H9 (cell line): ENCODE results near the gene CHM. TPM values are rescaled to one million over a fixed set of nuclear protein-coding genes. Genes with fewer than 3 reads are reported as not detected.

Experiments used
- DNase-seq: peaks from one replicate; pipeline ENCODE4 v3.0.0-alpha.2; 2017
- H2AFZ ChIP-seq: one replicate; pipeline ENCODE4 v1.6.1; 2013; ENCODE audit warnings: mild to moderate bottlenecking, low read length, control low read depth, moderate library complexity
- H2AK5ac ChIP-seq: 2 replicates; pipeline ENCODE4 v1.6.1; 2013; ENCODE audit warnings: low read length, control low read depth, mixed read lengths; ENCODE audit not compliant: insufficient read length
- H2BK120ac ChIP-seq: one replicate; pipeline ENCODE4 v1.6.1; 2013; ENCODE audit warnings: low read depth, mild to moderate bottlenecking, low read length, control low read depth, inconsistent platforms; ENCODE audit not compliant: poor library complexity, severe bottlenecking
- H2BK12ac ChIP-seq: 2 replicates; pipeline ENCODE4 v1.6.1; 2013; ENCODE audit warnings: low read length, control low read depth, mixed read lengths, low read depth; ENCODE audit not compliant: insufficient read length
- H2BK15ac ChIP-seq: 2 replicates; pipeline ENCODE4 v1.6.1; 2013; ENCODE audit warnings: low read depth, low read length, control low read depth
- H2BK20ac ChIP-seq: one replicate; pipeline ENCODE4 v1.6.1; 2013; ENCODE audit warnings: low read depth, mild to moderate bottlenecking, low read length, control low read depth, inconsistent platforms; ENCODE audit not compliant: poor library complexity, severe bottlenecking
- H2BK5ac ChIP-seq: 2 replicates; pipeline ENCODE4 v1.6.1; 2013; ENCODE audit warnings: low read length, control low read depth, mixed read lengths; ENCODE audit not compliant: insufficient read length
- H3K14ac ChIP-seq: 2 replicates; pipeline ENCODE4 v1.6.1; 2013; ENCODE audit warnings: low read length, control low read depth; ENCODE audit not compliant: insufficient read depth
- H3K18ac ChIP-seq: 2 replicates; pipeline ENCODE4 v1.6.1; 2013; ENCODE audit warnings: low read depth, mild to moderate bottlenecking, mixed read lengths, low read length, control low read depth; ENCODE audit not compliant: insufficient read length
- H3K23ac ChIP-seq: 2 replicates; pipeline ENCODE4 v1.6.1; 2013; ENCODE audit warnings: low read length, control low read depth, mixed read lengths, low read depth; ENCODE audit not compliant: insufficient read length
- H3K23me2 ChIP-seq: 2 replicates; pipeline ENCODE4 v1.6.1; 2013; ENCODE audit warnings: low read depth, mild to moderate bottlenecking, mixed read lengths, low read length, control low read depth; ENCODE audit not compliant: insufficient read length, poor library complexity, severe bottlenecking
- H3K27ac ChIP-seq: 2 replicates; pipeline ENCODE4 v1.5.1; 2013; ENCODE audit warnings: low read length, control low read depth, mixed read lengths, low read depth; ENCODE audit not compliant: insufficient read length
- H3K27me3 ChIP-seq: 2 replicates; pipeline ENCODE4 v1.6.1; 2013; ENCODE audit warnings: low read length, control low read depth, inconsistent platforms; ENCODE audit not compliant: insufficient read depth
- H3K4ac ChIP-seq: 2 replicates; pipeline ENCODE4 v1.6.1; 2013; ENCODE audit warnings: low read depth, mild to moderate bottlenecking, control low read depth, inconsistent platforms, low read length, moderate library complexity
- H3K4me1 ChIP-seq: 2 replicates; pipeline ENCODE4 v1.6.1; 2013; ENCODE audit warnings: low read length, control low read depth, inconsistent platforms; ENCODE audit not compliant: insufficient read depth
- H3K4me2 ChIP-seq: 2 replicates; pipeline ENCODE4 v1.6.1; 2013; ENCODE audit warnings: low read length, control low read depth, mixed read lengths; ENCODE audit not compliant: insufficient read length, insufficient read depth
- H3K56ac ChIP-seq: 2 replicates; pipeline ENCODE4 v1.6.1; 2013; ENCODE audit warnings: low read depth, mild to moderate bottlenecking, mixed read lengths, low read length, control low read depth; ENCODE audit not compliant: insufficient read length
- H3K79me1 ChIP-seq: 2 replicates; pipeline ENCODE4 v1.6.1; 2013; ENCODE audit warnings: low read depth, mild to moderate bottlenecking, moderate library complexity, low read length, control low read depth, inconsistent platforms; ENCODE audit not compliant: insufficient read depth, poor library complexity, severe bottlenecking
- H3K79me2 ChIP-seq: 2 replicates; pipeline ENCODE4 v1.6.1; 2013; ENCODE audit warnings: low read length, control low read depth, inconsistent platforms; ENCODE audit not compliant: insufficient read depth
- H3K9ac ChIP-seq: 2 replicates; pipeline ENCODE4 v1.6.1; 2013; ENCODE audit warnings: low read length, control low read depth, mixed read lengths; ENCODE audit not compliant: insufficient read length; ENCODE audit errors: extremely low read depth
- H3K9me3 ChIP-seq: one replicate; pipeline ENCODE4 v1.6.1; 2013; ENCODE audit warnings: low read depth, low read length, inconsistent platforms; ENCODE audit not compliant: control insufficient read depth
- H3T11ph ChIP-seq: one replicate; pipeline ENCODE4 v1.6.1; 2013; ENCODE audit warnings: mild to moderate bottlenecking, low read length, control low read depth, inconsistent platforms
- H4K20me1 ChIP-seq: one replicate; pipeline ENCODE4 v1.6.1; 2013; ENCODE audit not compliant: control insufficient read depth, insufficient read length, insufficient read depth
- H4K5ac ChIP-seq: 2 replicates; pipeline ENCODE4 v1.6.1; 2013; ENCODE audit warnings: low read depth, mild to moderate bottlenecking, mixed read lengths, low read length, control low read depth; ENCODE audit not compliant: insufficient read length
- H4K8ac ChIP-seq: replicated peaks from 2 replicates; pipeline ENCODE4 v1.6.1; 2013; ENCODE audit warnings: low read length, control low read depth, mixed read lengths, low read depth; ENCODE audit not compliant: insufficient read length
- H4K91ac ChIP-seq: 2 replicates; pipeline ENCODE4 v1.6.1; 2013; ENCODE audit warnings: low read depth, mild to moderate bottlenecking, moderate library complexity, mixed read lengths, low read length, control low read depth; ENCODE audit not compliant: insufficient read length
- H3K27ac Mint-ChIP-seq, 3 experiments: 2 replicates in 2 of 3; 3 replicates in 1 of 3; pipeline ENCODE4 v1.8.0; 2020 to 2021; ENCODE audit warnings: mixed read lengths in 3 of 3, mild to moderate bottlenecking in 1 of 3, moderate library complexity in 1 of 3
- H3K27me3 Mint-ChIP-seq: 2 replicates; pipeline ENCODE4 v1.8.0; 2021; ENCODE audit warnings: low read depth, mild to moderate bottlenecking, moderate library complexity, mixed read lengths
- H3K36me3 Mint-ChIP-seq, 3 experiments: 2 replicates in 2 of 3; 3 replicates in 1 of 3; pipeline ENCODE4 v1.8.0; 2020 to 2021; ENCODE audit warnings: low read depth in 3 of 3, mixed read lengths in 3 of 3; ENCODE audit not compliant: insufficient read depth in 1 of 3
- H3K4me1 Mint-ChIP-seq, 2 experiments: 2 replicates each; pipeline ENCODE4 v1.8.0; 2020; ENCODE audit warnings: mixed read lengths in 2 of 2
- H3K4me3 Mint-ChIP-seq, 2 experiments: 2 replicates in 1 of 2; 3 replicates in 1 of 2; pipeline ENCODE4 v1.8.0; 2020 to 2021; ENCODE audit warnings: mild to moderate bottlenecking in 2 of 2, mixed read lengths in 2 of 2, moderate library complexity in 1 of 2
- H3K9me3 Mint-ChIP-seq, 2 experiments: 2 replicates in 1 of 2; 3 replicates in 1 of 2; pipeline ENCODE4 v1.8.0; 2020; ENCODE audit warnings: mild to moderate bottlenecking in 2 of 2, mixed read lengths in 2 of 2, moderate library complexity in 1 of 2
- WGBS: extraction: QIAGEN DNeasy Blood & Tissue Kit; methylation state at CpG from one replicate; pipeline ENCODE4 v1.1.7; 2013; ENCODE audit warnings: missing lambda C conversion rate, low lambda C conversion rate, mixed read lengths; ENCODE audit not compliant: insufficient read length; ENCODE audit errors: extremely low coverage; 5-methylcytosine and 5-hydroxymethylcytosine counted together
- total RNA-seq: library from RNA; stranded (reverse); gene quantifications from 2 replicates; pipeline ENCODE4 v1.2.1, GENCODE V29; 2021
- TF ChIP-seq, protein P1 (sequence below): fragments of 200-600 bp; sonication (generic); conservative IDR thresholded peaks from 3 replicates; pipeline ENCODE4 v1.8.0; 2021; ENCODE audit warnings: antibody characterized with exemption, mild to moderate bottlenecking

CHM gene
- total RNA-seq, 1 experiment from 2014 or later, result 28.4 TPM

DNA sequence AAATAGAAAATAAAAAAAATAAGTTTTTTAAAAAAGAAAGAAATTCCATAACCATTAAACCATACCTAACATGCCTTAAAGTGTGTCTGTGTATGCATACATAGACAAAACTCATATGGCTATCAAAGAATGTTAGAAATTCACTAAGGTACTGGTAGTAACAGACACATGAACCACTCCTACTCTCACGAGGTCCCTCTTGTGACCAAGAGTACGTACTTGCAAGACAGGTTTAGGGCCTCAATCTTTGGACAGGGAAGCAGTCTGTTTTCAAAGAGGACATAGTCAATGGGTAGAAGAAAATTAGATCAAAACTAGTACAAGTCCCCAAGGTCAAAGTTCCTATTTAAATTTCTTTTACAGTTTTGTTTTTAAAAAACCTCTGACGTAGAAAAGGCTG lies 117.3 kb downstream of the CHM start:
- H4K8ac ChIP-seq, result no peak overlapping the region
- H4K20me1 ChIP-seq, result no peaks in the 10 kb centered on the region
- no peak overlapping the region for H2BK5ac ChIP-seq
- no peak overlapping the region for H2BK15ac ChIP-seq
- H3K27me3 ChIP-seq, result no peaks in the 10 kb centered on the region
- no peak overlapping the region for H3K27ac ChIP-seq
- no peak overlapping the region for H3T11ph ChIP-seq
- H3K23ac ChIP-seq, result no peak overlapping the region
- no peak overlapping the region for H4K5ac ChIP-seq
- no peak overlapping the region for H2BK12ac ChIP-seq
- no peak overlapping the region for H2AFZ ChIP-seq
- DNase-seq, result no peak
- no CpG with 5 or more reads among the region's 3 CpGs for WGBS
- no peak overlapping the region for H3K4me2 ChIP-seq
- Mint-ChIP-seq H3K36me3 (peaks cover 7 to 8% (median 8%) of the 10 kb centered on the region in 3 experiments; a peak in 6 of 7 replicates), H3K27me3 (no peaks in the 10 kb centered on the region), H3K4me3 (no peak overlapping the region), H3K27ac (no peak overlapping the region), H3K4me1 (peaks cover 13 to 16% of the 10 kb centered on the region in 2 experiments), H3K9me3 (peaks cover 0 to 8% of the 10 kb centered on the region in 2 experiments; a peak in 3 of 5 replicates)
- H3K9ac ChIP-seq, result no peak overlapping the region
- H3K79me2 ChIP-seq, result no peaks in the 10 kb centered on the region
- H3K9me3 ChIP-seq, result peaks cover 3% of the 10 kb centered on the region
- H3K4ac ChIP-seq, result no peak overlapping the region
- H3K79me1 ChIP-seq, result no peaks in the 10 kb centered on the region
- H3K23me2 ChIP-seq, result no peaks in the 10 kb centered on the region
- no peak overlapping the region for H2AK5ac ChIP-seq
- no peaks in the 10 kb centered on the region for H3K4me1 ChIP-seq
- H3K14ac ChIP-seq, result no peak overlapping the region
- no peak overlapping the region for H4K91ac ChIP-seq
- H2BK20ac ChIP-seq, result no peak overlapping the region
- TF ChIP-seq, protein P1, sequence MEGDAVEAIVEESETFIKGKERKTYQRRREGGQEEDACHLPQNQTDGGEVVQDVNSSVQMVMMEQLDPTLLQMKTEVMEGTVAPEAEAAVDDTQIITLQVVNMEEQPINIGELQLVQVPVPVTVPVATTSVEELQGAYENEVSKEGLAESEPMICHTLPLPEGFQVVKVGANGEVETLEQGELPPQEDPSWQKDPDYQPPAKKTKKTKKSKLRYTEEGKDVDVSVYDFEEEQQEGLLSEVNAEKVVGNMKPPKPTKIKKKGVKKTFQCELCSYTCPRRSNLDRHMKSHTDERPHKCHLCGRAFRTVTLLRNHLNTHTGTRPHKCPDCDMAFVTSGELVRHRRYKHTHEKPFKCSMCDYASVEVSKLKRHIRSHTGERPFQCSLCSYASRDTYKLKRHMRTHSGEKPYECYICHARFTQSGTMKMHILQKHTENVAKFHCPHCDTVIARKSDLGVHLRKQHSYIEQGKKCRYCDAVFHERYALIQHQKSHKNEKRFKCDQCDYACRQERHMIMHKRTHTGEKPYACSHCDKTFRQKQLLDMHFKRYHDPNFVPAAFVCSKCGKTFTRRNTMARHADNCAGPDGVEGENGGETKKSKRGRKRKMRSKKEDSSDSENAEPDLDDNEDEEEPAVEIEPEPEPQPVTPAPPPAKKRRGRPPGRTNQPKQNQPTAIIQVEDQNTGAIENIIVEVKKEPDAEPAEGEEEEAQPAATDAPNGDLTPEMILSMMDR, result no peak; the same call in 2 of the 3 replicates
- H3K18ac ChIP-seq, result no peak overlapping the region
- H3K56ac ChIP-seq, result no peak overlapping the region
- no peak overlapping the region for H2BK120ac ChIP-seq
